Vagina (tissue), 2 donors: ENCODE data around the gene TMC5.

Source experiments
- CTCF ChIP-seq, 3 experiments: fragments of 450-650 bp in 2 of 3; fragments of 200-600 bp in 1 of 3; sonication (generic) in 1 of 3; IDR thresholded peaks; one replicate each; pipeline ENCODE4 v1.5.1; 2017 to 2019; ENCODE audit warnings: antibody characterized with exemption in 3 of 3, mild to moderate bottlenecking in 2 of 3, moderate library complexity in 2 of 3
- POLR2A ChIP-seq, 2 donors: fragments of 450-650 bp; IDR thresholded peaks; one replicate each; pipeline ENCODE4 v1.6.1; 2017; ENCODE audit warnings: antibody characterized with exemption in 2 of 2, mild to moderate bottlenecking in 2 of 2, moderate library complexity in 2 of 2
- POLR2AphosphoS5 ChIP-seq, 2 donors: sonication (generic); formaldehyde crosslinking; IDR thresholded peaks; one replicate each; pipeline ENCODE4 v1.9.0; 2017; ENCODE audit warnings: antibody characterized with exemption in 2 of 2, mild to moderate bottlenecking in 2 of 2, low read depth in 1 of 2; ENCODE audit not compliant: insufficient read depth in 1 of 2

- TF ChIP-seq POLR2AphosphoS5 (IDR thresholded peaks at IDR 0.05; ENCODE audit: insufficient read depth in 1 of 2, low read depth in 1 of 2) (no peak), CTCF (IDR thresholded peaks at IDR 0.05) (no peak), POLR2A (IDR thresholded peaks at IDR 0.05) (no peak)
These were observed 21.1 kb downstream of the TMC5 start for GRCh38 chr16:19438739-19439138.
